Measurements from ENCODE around the gene HRAS. TPM values are rescaled to one million over a fixed set of nuclear protein-coding genes. Genes with fewer than 3 reads are reported as not detected.

HRAS gene
- total RNA-seq, 1 donor from 2014 or later, result 77.7 TPM

- H3K27me3 Mint-ChIP-seq (ENCODE audit: low read depth), result no peaks in the 10 kb centered on the region
- peaks cover 23% of the 10 kb centered on the region for H3K4me1 Mint-ChIP-seq (ENCODE audit: low read depth)
- no peaks in the 10 kb centered on the region for H3K9me3 Mint-ChIP-seq (ENCODE audit: low read depth)
- no peak overlapping the region for H3K4me3 Mint-ChIP-seq (ENCODE audit: unreplicated experiment)
- H3K27ac Mint-ChIP-seq (ENCODE audit: unreplicated experiment), result peak overlapping the region; percentile 22
- H3K36me3 Mint-ChIP-seq (ENCODE audit: low read depth), result no peaks in the 10 kb centered on the region
- TF ChIP-seq CTCF (IDR thresholded peaks at IDR 0.05), result no peak
- peak; percentile 88 for DNase-seq (ENCODE audit: low spot score)
Observed at GRCh38 chr11:565921-566509, 30.6 kb upstream of the HRAS start.

GRCh38 chr11:563812-564578 is 28.6 kb upstream of the HRAS start:
- peaks cover 27% of the 10 kb centered on the region for H3K4me1 Mint-ChIP-seq (ENCODE audit: low read depth)
- no peaks in the 10 kb centered on the region for H3K36me3 Mint-ChIP-seq (ENCODE audit: low read depth)
- H3K27me3 Mint-ChIP-seq (ENCODE audit: low read depth), result no peaks in the 10 kb centered on the region
- no peaks in the 10 kb centered on the region for H3K9me3 Mint-ChIP-seq (ENCODE audit: low read depth)
- no peak overlapping the region for H3K4me3 Mint-ChIP-seq (ENCODE audit: unreplicated experiment)
- no peak for DNase-seq (ENCODE audit: low spot score)
- no peak for TF ChIP-seq CTCF (IDR thresholded peaks at IDR 0.05)
- peak overlapping the region; percentile 49 for H3K27ac Mint-ChIP-seq (ENCODE audit: unreplicated experiment)

- Mint-ChIP-seq H3K27ac (ENCODE audit: unreplicated experiment) (no peak overlapping the region), H3K27me3 (ENCODE audit: low read depth) (no peaks in the 10 kb centered on the region), H3K9me3 (ENCODE audit: low read depth) (no peaks in the 10 kb centered on the region), H3K4me1 (ENCODE audit: low read depth) (peaks cover 27% of the 10 kb centered on the region), H3K4me3 (ENCODE audit: unreplicated experiment) (no peak overlapping the region), H3K36me3 (ENCODE audit: low read depth) (no peaks in the 10 kb centered on the region)
- no peak for DNase-seq (ENCODE audit: low spot score)
- no peak for TF ChIP-seq CTCF (IDR thresholded peaks at IDR 0.05)
Observed at GRCh38 chr11:563066-563811, 27.9 kb upstream of the HRAS start.

- Mint-ChIP-seq H3K27ac (ENCODE audit: unreplicated experiment) (no peak overlapping the region), H3K4me1 (ENCODE audit: low read depth) (peaks cover 21% of the 10 kb centered on the region), H3K4me3 (ENCODE audit: unreplicated experiment) (peak overlapping the region; percentile 85), H3K9me3 (ENCODE audit: low read depth) (no peaks in the 10 kb centered on the region), H3K27me3 (ENCODE audit: low read depth) (peaks cover 3% of the 10 kb centered on the region), H3K36me3 (ENCODE audit: low read depth) (no peaks in the 10 kb centered on the region)
- no peak for TF ChIP-seq CTCF (IDR thresholded peaks at IDR 0.05)
- no peak for DNase-seq (ENCODE audit: low spot score)
Observed at GRCh38 chr11:562046-562645, 26.8 kb upstream of the HRAS start.
